Epithelial cell of proximal tubule (primary cell): ENCODE results near the gene UGT1A10. TPM values are rescaled to one million over a fixed set of nuclear protein-coding genes. Genes with fewer than 3 reads are reported as not detected.

Experiments
- DNase-seq: peaks from one replicate; pipeline ENCODE4 v3.0.0-alpha.2; 2011; ENCODE audit warnings: low read depth
- H3K4me3 ChIP-seq: 2 replicates; pipeline ENCODE4 v1.5.1; 2011; ENCODE audit warnings: low read depth, mild to moderate bottlenecking, low read length
- CTCF ChIP-seq: conservative IDR thresholded peaks from 2 replicates; pipeline ENCODE4 v1.5.1; 2012; ENCODE audit warnings: low read depth, mild to moderate bottlenecking, low read length
- total RNA-seq: library from RNA; depleted of rRNA; stranded (reverse); fragments of >200 nt; gene quantifications from 2 replicates; pipeline ENCODE4 v1.2.3, GENCODE V29; 2015

Gene UGT1A10
- total RNA-seq, 1 donor from 2014 or later = not detected

- H3K4me3 ChIP-seq = peak overlapping the region; percentile 62
- peak; percentile 41 for TF ChIP-seq CTCF
- DNase-seq = no peak
Measured at GRCh38 chr2:233674314-233674713, 38.1 kb downstream of the UGT1A10 start.

- peak overlapping the region; percentile 62 for H3K4me3 ChIP-seq
- no peak for DNase-seq
- TF ChIP-seq CTCF = peak; percentile 37
Measured at GRCh38 chr2:233674995-233675394, 38.7 kb downstream of the UGT1A10 start.

GRCh38 chr2:233676046-233676445 lies 39.8 kb downstream of the UGT1A10 start:
- TF ChIP-seq CTCF = no peak
- no peak for DNase-seq
- peak overlapping the region; percentile 62 for H3K4me3 ChIP-seq

- no peak overlapping the region for H3K4me3 ChIP-seq
- DNase-seq = no peak
- no peak for TF ChIP-seq CTCF
Measured at GRCh38 chr2:233679196-233679595, 42.9 kb downstream of the UGT1A10 start.

GRCh38 chr2:233680361-233681045 lies 44.3 kb downstream of the UGT1A10 start:
- no peak for DNase-seq
- TF ChIP-seq CTCF = no peak
- no peak overlapping the region for H3K4me3 ChIP-seq

- DNase-seq = no peak
- H3K4me3 ChIP-seq = no peak within 1 kb of the TSS
- TF ChIP-seq CTCF = no peak
Measured at GRCh38 chr2:233681521-233682099, 45.4 kb downstream of the UGT1A10 start, which contains the start of gene UGT1A7. Gene UGT1A7 (plus strand): TSS chr2:233681901. CDS start chr2:233681938, 37 bp downstream.

- no peak for TF ChIP-seq CTCF
- H3K4me3 ChIP-seq = no peak overlapping the region
- DNase-seq = no peak
Measured at GRCh38 chr2:233684640-233685039, 48.4 kb downstream of the UGT1A10 start.
